H1 (cell line): ENCODE measurements around the gene GALNTL6. TPM values are rescaled to one million over a fixed set of nuclear protein-coding genes. Genes with fewer than 3 reads are reported as not detected.

Experiments
- EGR1 ChIP-seq: IDR thresholded peaks from 2 replicates; pipeline ENCODE4 v1.6.1; 2011; ENCODE audit warnings: low read depth, low read length, borderline replicate concordance
- EZH2 ChIP-seq: fragments of 200-600 bp; sonication (generic); IDR thresholded peaks from 2 replicates; pipeline ENCODE4 v1.7.1; 2012; ENCODE audit warnings: low read depth, mild to moderate bottlenecking, moderate library complexity, low read length, inconsistent platforms; ENCODE audit not compliant: severe bottlenecking
- NANOG ChIP-seq: IDR thresholded peaks from 2 replicates; pipeline ENCODE4 v1.6.1; 2011; ENCODE audit warnings: low read length, low read depth, mild to moderate bottlenecking, inconsistent platforms; ENCODE audit not compliant: insufficient read depth, poor library complexity, severe bottlenecking
- polyA plus RNA-seq, 7 experiments: library from polyadenylated mRNA; depleted of rRNA in 3 of 7; stranded (reverse) in 5 of 7; unstranded in 2 of 7; fragments of >200 nt in 5 of 7; fragments of 200-250 nt in 2 of 7; gene quantifications; 1 replicate in 5 of 7; 2 replicates in 1 of 7; 4 replicates in 1 of 7; pipeline versions ENCODE4 v1.2.1 to v1.2.3, GENCODE V29; 2011 to 2013; ENCODE audit warnings: missing spikeins in 2 of 7, mixed read lengths in 2 of 7
- total RNA-seq: library from RNA; stranded (reverse); fragmentation: NEBNext Ultra II Directional; extraction: Animal tissue kit (Norgen Biotek cat#: 25700); gene quantifications from 2 replicates; pipeline ENCODE4 v1.2.1, GENCODE V29; 2021
- TF ChIP-seq, protein P1 (sequence below): fragments of 300-600 bp; sonication (generic); IDR thresholded peaks from 2 replicates; pipeline ENCODE4 v1.7.1; 2012; ENCODE audit warnings: low read length, moderate library complexity, mild to moderate bottlenecking, inconsistent platforms; ENCODE audit not compliant: insufficient replicate concordance

GALNTL6 gene
- total and polyA plus RNA-seq, 2 of the 8 experiments (the other 6 are each of a cell fraction or from before 2014, with no cell fraction given), result 0.03 to 0.32 TPM

DNA sequence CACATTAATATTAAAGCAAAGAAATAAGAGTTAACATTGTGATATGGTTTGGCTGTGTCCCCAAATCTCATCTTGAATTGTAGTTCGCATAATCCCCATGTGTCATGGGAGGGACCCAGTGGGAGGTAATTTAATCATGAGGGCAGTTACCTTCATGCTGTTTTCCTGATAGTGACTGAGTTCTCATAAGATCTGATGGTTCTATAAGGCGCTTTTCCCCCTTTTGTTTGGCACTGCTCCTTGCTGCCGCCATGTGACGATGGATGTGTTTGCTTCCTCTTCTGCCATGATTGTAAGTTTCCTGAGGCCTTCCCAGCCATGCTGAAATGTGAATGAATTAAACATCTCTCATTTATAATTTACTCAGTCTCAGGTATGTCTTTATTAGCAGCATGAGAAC is 1201.6 kb downstream of the GALNTL6 start (continued):
- TF ChIP-seq, protein P1, sequence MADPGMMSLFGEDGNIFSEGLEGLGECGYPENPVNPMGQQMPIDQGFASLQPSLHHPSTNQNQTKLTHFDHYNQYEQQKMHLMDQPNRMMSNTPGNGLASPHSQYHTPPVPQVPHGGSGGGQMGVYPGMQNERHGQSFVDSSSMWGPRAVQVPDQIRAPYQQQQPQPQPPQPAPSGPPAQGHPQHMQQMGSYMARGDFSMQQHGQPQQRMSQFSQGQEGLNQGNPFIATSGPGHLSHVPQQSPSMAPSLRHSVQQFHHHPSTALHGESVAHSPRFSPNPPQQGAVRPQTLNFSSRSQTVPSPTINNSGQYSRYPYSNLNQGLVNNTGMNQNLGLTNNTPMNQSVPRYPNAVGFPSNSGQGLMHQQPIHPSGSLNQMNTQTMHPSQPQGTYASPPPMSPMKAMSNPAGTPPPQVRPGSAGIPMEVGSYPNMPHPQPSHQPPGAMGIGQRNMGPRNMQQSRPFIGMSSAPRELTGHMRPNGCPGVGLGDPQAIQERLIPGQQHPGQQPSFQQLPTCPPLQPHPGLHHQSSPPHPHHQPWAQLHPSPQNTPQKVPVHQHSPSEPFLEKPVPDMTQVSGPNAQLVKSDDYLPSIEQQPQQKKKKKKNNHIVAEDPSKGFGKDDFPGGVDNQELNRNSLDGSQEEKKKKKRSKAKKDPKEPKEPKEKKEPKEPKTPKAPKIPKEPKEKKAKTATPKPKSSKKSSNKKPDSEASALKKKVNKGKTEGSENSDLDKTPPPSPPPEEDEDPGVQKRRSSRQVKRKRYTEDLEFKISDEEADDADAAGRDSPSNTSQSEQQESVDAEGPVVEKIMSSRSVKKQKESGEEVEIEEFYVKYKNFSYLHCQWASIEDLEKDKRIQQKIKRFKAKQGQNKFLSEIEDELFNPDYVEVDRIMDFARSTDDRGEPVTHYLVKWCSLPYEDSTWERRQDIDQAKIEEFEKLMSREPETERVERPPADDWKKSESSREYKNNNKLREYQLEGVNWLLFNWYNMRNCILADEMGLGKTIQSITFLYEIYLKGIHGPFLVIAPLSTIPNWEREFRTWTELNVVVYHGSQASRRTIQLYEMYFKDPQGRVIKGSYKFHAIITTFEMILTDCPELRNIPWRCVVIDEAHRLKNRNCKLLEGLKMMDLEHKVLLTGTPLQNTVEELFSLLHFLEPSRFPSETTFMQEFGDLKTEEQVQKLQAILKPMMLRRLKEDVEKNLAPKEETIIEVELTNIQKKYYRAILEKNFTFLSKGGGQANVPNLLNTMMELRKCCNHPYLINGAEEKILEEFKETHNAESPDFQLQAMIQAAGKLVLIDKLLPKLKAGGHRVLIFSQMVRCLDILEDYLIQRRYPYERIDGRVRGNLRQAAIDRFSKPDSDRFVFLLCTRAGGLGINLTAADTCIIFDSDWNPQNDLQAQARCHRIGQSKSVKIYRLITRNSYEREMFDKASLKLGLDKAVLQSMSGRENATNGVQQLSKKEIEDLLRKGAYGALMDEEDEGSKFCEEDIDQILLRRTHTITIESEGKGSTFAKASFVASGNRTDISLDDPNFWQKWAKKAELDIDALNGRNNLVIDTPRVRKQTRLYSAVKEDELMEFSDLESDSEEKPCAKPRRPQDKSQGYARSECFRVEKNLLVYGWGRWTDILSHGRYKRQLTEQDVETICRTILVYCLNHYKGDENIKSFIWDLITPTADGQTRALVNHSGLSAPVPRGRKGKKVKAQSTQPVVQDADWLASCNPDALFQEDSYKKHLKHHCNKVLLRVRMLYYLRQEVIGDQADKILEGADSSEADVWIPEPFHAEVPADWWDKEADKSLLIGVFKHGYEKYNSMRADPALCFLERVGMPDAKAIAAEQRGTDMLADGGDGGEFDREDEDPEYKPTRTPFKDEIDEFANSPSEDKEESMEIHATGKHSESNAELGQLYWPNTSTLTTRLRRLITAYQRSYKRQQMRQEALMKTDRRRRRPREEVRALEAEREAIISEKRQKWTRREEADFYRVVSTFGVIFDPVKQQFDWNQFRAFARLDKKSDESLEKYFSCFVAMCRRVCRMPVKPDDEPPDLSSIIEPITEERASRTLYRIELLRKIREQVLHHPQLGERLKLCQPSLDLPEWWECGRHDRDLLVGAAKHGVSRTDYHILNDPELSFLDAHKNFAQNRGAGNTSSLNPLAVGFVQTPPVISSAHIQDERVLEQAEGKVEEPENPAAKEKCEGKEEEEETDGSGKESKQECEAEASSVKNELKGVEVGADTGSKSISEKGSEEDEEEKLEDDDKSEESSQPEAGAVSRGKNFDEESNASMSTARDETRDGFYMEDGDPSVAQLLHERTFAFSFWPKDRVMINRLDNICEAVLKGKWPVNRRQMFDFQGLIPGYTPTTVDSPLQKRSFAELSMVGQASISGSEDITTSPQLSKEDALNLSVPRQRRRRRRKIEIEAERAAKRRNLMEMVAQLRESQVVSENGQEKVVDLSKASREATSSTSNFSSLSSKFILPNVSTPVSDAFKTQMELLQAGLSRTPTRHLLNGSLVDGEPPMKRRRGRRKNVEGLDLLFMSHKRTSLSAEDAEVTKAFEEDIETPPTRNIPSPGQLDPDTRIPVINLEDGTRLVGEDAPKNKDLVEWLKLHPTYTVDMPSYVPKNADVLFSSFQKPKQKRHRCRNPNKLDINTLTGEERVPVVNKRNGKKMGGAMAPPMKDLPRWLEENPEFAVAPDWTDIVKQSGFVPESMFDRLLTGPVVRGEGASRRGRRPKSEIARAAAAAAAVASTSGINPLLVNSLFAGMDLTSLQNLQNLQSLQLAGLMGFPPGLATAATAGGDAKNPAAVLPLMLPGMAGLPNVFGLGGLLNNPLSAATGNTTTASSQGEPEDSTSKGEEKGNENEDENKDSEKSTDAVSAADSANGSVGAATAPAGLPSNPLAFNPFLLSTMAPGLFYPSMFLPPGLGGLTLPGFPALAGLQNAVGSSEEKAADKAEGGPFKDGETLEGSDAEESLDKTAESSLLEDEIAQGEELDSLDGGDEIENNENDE, result no peak
- TF ChIP-seq NANOG (no peak), EZH2 (no peak), EGR1 (no peak)
